CD14-positive monocyte (primary cell): ENCODE measurements around the gene AGBL1. TPM values are rescaled to one million over a fixed set of nuclear protein-coding genes. Genes with fewer than 3 reads are reported as not detected.

Experiments used
- DNase-seq, 3 donors: peaks; one replicate each; pipeline ENCODE4 v3.0.0-alpha.2; 2011 to 2022
- H2AFZ ChIP-seq: 2 replicates; pipeline ENCODE4 v1.6.0; 2012; ENCODE audit warnings: mild to moderate bottlenecking, low read depth, low read length, inconsistent platforms; ENCODE audit not compliant: insufficient read depth, poor library complexity, severe bottlenecking
- H3K27ac ChIP-seq, 2 donors: 1 replicate in 1 of 2; 2 replicates in 1 of 2; pipeline ENCODE4 v1.5.1; 2012 to 2013; ENCODE audit warnings: low read length in 2 of 2, control low read depth in 1 of 2, inconsistent platforms in 1 of 2, low read depth in 1 of 2, mild to moderate bottlenecking in 1 of 2
- H3K27me3 ChIP-seq, 2 donors: one replicate each; pipeline versions ENCODE4 v1.6.0 to v1.6.1; 2011 to 2013; ENCODE audit warnings: low read length in 2 of 2; ENCODE audit not compliant: control insufficient read depth in 2 of 2, insufficient read depth in 2 of 2
- H3K36me3 ChIP-seq, 2 donors: replicated peaks in 1 of 2; 1 replicate in 1 of 2; 2 replicates in 1 of 2; pipeline versions ENCODE4 v1.5.1 to v1.6.1; 2012 to 2013; ENCODE audit warnings: low read length in 2 of 2, control low read depth in 1 of 2, inconsistent platforms in 1 of 2, mild to moderate bottlenecking in 1 of 2; ENCODE audit not compliant: insufficient read depth in 2 of 2, control insufficient read depth in 1 of 2
- H3K4me1 ChIP-seq, 2 donors: 1 replicate in 1 of 2; 2 replicates in 1 of 2; pipeline versions ENCODE4 v1.5.1 to v1.6.1; 2012 to 2013; ENCODE audit warnings: low read length in 2 of 2, control low read depth in 1 of 2, inconsistent platforms in 1 of 2, mild to moderate bottlenecking in 1 of 2, moderate library complexity in 1 of 2; ENCODE audit not compliant: insufficient read depth in 2 of 2, control insufficient read depth in 1 of 2
- H3K4me2 ChIP-seq: replicated peaks from 2 replicates; pipeline ENCODE3; 2012; ENCODE audit warnings: low read length, moderate library complexity, mild to moderate bottlenecking; ENCODE audit not compliant: poor library complexity, severe bottlenecking; ENCODE audit errors: extremely low read depth
- H3K4me3 ChIP-seq, 3 experiments: fragments of 200-600 bp in 1 of 3; sonication (generic) in 1 of 3; replicated peaks in 1 of 3; 1 replicate in 2 of 3; 2 replicates in 1 of 3; pipeline ENCODE4 v1.5.1; 2011 to 2013; ENCODE audit warnings: low read length in 3 of 3, mild to moderate bottlenecking in 3 of 3, control low read depth in 2 of 3, low read depth in 2 of 3, inconsistent platforms in 1 of 3, moderate library complexity in 1 of 3
- H3K79me2 ChIP-seq: 2 replicates; pipeline ENCODE4 v1.6.0; 2012; ENCODE audit warnings: mild to moderate bottlenecking, control low read depth, inconsistent platforms, low read length, moderate library complexity; ENCODE audit not compliant: insufficient read depth
- H3K9ac ChIP-seq: 2 replicates; pipeline ENCODE4 v1.6.0; 2017; ENCODE audit warnings: low read length, mild to moderate bottlenecking; ENCODE audit not compliant: insufficient read depth, poor library complexity, severe bottlenecking
- H3K9me3 ChIP-seq, 2 donors: replicated peaks in 1 of 2; 1 replicate in 1 of 2; 2 replicates in 1 of 2; pipeline versions ENCODE4 v1.5.1 to v1.6.1; 2012 to 2013; ENCODE audit warnings: low read length in 2 of 2, control low read depth in 1 of 2; ENCODE audit not compliant: control insufficient read depth in 1 of 2, insufficient read depth in 1 of 2
- H4K20me1 ChIP-seq: 2 replicates; pipeline ENCODE4 v1.6.0; 2012; ENCODE audit warnings: mild to moderate bottlenecking, low read length, control low read depth, moderate library complexity; ENCODE audit not compliant: insufficient read depth
- H3K27ac Mint-ChIP-seq, 7 donors: one replicate each; pipeline ENCODE4 v1.8.0; 2020; ENCODE audit warnings: mild to moderate bottlenecking in 7 of 7, mixed read lengths in 7 of 7, moderate library complexity in 6 of 7, inconsistent platforms in 2 of 7
- H3K27me3 Mint-ChIP-seq, 3 donors: one replicate each; pipeline ENCODE4 v1.8.0; 2021 to 2022; ENCODE audit warnings: low read depth in 3 of 3, mild to moderate bottlenecking in 3 of 3, mixed read lengths in 3 of 3, moderate library complexity in 3 of 3, inconsistent platforms in 1 of 3
- H3K36me3 Mint-ChIP-seq, 2 donors: one replicate each; pipeline ENCODE4 v1.8.0; 2020; ENCODE audit warnings: mixed read lengths in 2 of 2, inconsistent platforms in 1 of 2, mild to moderate bottlenecking in 1 of 2
- H3K4me1 Mint-ChIP-seq: one replicate; pipeline ENCODE4 v1.8.0; 2020; ENCODE audit warnings: mild to moderate bottlenecking, mixed read lengths
- H3K4me3 Mint-ChIP-seq, 2 donors: one replicate each; pipeline ENCODE4 v1.8.0; 2020; ENCODE audit warnings: mild to moderate bottlenecking in 2 of 2, mixed read lengths in 2 of 2, moderate library complexity in 1 of 2
- H3K9me3 Mint-ChIP-seq, 7 donors: one replicate each; pipeline ENCODE4 v1.8.0; 2020 to 2022; ENCODE audit warnings: mixed read lengths in 7 of 7, mild to moderate bottlenecking in 6 of 7, moderate library complexity in 6 of 7, inconsistent platforms in 2 of 7
- CTCF ChIP-seq: fragments of 200-600 bp; IDR thresholded peaks from one replicate; pipeline ENCODE4 v1.8.0; 2022; ENCODE audit warnings: antibody characterized with exemption, mild to moderate bottlenecking
- WGBS: methylation state at CpG from one replicate; pipeline ENCODE4 v1.1.5; 2013; ENCODE audit warnings: missing lambda C conversion rate; ENCODE audit not compliant: insufficient coverage; 5-methylcytosine and 5-hydroxymethylcytosine counted together
- intact Hi-C, 2 donors: fragments of 100-400 bp; cut with micrococcal nuclease; formaldehyde crosslinking; loops; one replicate each; pipeline versions ENCODE4 v1.15.0 to v1.15.1; 2023
- polyA plus RNA-seq, 3 donors: library from polyadenylated mRNA; depleted of rRNA in 1 of 3; unstranded in 2 of 3; stranded (reverse) in 1 of 3; fragments of 300-500 nt in 2 of 3; fragments of >200 nt in 1 of 3; fragmentation: Illumina TruSeq in 2 of 3; gene quantifications; 1 replicate in 2 of 3; 2 replicates in 1 of 3; pipeline ENCODE4 v1.2.3, GENCODE V29; 2012 to 2021

Gene AGBL1
- polyA plus RNA-seq, 3 donors: not detected

GRCh38 chr15:86106306-86106705 lies 26.6 kb downstream of the AGBL1 start:
- Mint-ChIP-seq H3K36me3 (no peaks in the 10 kb centered on the region), H3K4me3 (no peak overlapping the region), H3K27ac (no peak overlapping the region), H3K4me1 (no peaks in the 10 kb centered on the region), H3K9me3 (peaks cover 3 to 19% (median 7%) of the 10 kb centered on the region in 7 donors), H3K27me3 (peaks cover 0 to 4% (median 0%) of the 10 kb centered on the region in 3 donors)
- Histone ChIP-seq H4K20me1 (no peaks in the 10 kb centered on the region), H3K4me1 (no peaks in the 10 kb centered on the region), H3K9ac (no peak overlapping the region), H3K27ac (no peak overlapping the region), H3K79me2 (no peaks in the 10 kb centered on the region), H3K9me3 (peaks cover 12 to 15% of the 10 kb centered on the region in 2 donors), H3K36me3 (no peaks in the 10 kb centered on the region), H3K4me3 (no peak overlapping the region), H3K4me2 (no peak overlapping the region), H2AFZ (no peak overlapping the region), H3K27me3 (no peaks in the 10 kb centered on the region)
- 88% methylated on average over 3 of the region's 4 CpGs for WGBS
- DNase-seq: no peak
- intact Hi-C loops: no loop called here
- TF ChIP-seq CTCF: no peak

DNA sequence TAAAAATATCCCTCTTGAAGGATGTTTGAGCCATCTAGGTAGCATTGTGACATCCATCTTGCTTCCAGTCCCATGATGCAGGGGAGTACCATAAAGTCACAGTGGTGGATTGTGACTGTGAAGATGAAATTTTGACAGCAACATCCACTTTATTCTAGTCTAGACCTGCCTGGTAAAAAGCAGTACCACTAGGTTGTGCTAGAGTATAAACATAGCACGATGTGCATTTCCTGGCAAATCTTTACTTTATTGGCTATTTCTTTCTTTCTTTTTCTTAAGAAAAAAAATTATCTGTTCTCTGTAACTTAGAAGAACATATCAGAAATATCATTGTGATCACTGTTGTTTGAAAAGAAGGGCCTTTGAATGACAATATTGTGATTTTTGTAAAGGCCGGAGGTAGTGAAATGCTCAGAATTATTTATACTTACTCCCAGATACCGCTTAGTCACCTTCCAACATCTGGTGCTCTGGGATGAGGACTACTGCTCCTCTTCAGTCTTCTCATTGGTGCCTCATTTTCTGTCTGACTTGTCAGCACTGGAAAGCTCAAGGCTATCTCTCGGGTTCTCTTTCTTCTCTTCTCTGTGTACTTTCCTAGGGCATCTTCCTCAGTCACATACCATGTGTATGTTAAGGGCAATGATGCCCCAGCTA lies 35.6 kb downstream of the AGBL1 start:
- intact Hi-C loops: no loop called here
- H3K27ac ChIP-seq: no peak overlapping the region

More for the DNA sequence above, 35.6 kb downstream of the AGBL1 start:
- Histone ChIP-seq H3K79me2 (no peaks in the 10 kb centered on the region), H4K20me1 (no peaks in the 10 kb centered on the region), H3K9ac (no peak overlapping the region), H3K4me2 (no peak overlapping the region), H3K27me3 (no peaks in the 10 kb centered on the region), H3K9me3 (no peaks in the 10 kb centered on the region), H2AFZ (no peak overlapping the region), H3K4me1 (no peaks in the 10 kb centered on the region), H3K36me3 (no peaks in the 10 kb centered on the region), H3K4me3 (no peak overlapping the region)
- no peak for DNase-seq
- Mint-ChIP-seq H3K9me3 (peaks cover 0 to 2% (median 0%) of the 10 kb centered on the region in 7 donors), H3K27ac (no peak overlapping the region), H3K36me3 (no peaks in the 10 kb centered on the region), H3K4me3 (no peak overlapping the region), H3K4me1 (no peaks in the 10 kb centered on the region), H3K27me3 (peaks cover 0 to 3% (median 0%) of the 10 kb centered on the region in 3 donors)
- WGBS: no CpG with 5 or more reads among the region's 4 CpGs
- no peak for TF ChIP-seq CTCF
